ENCODE measurements around the gene CYP3A5. TPM values are rescaled to one million over a fixed set of nuclear protein-coding genes. Genes with fewer than 3 reads are reported as not detected.
A peak's percentile ranks its signal among the peaks of the same experiment; 100 is the strongest.
"Not testable (repeated sequence)": the region's sequence is repeated elsewhere in the genome, so short reads cannot be mapped to it uniquely, and the experiment has no call there.

The CYP3A5 gene
- 100 to 1,000 TPM in 2 of 3 donors, 10 to 100 TPM in 1; 73.8 to 241 (median 179) TPM for total RNA-seq
- long read RNA-seq, donor 1, transcript CYP3A5-201 (13 exons, 1,720 nt) = major isoform, 17 of 46 reads
- long read RNA-seq, donor 1, partial matches to known transcripts = 4 of 46 reads
- long read RNA-seq, donor 1, other reads (novel, unspliced or antisense) = 20 of 46 reads
- long read RNA-seq, donor 2, transcript CYP3A5-203 (5 exons, 1,105 nt) = minor isoform, 5 of 212 reads
- long read RNA-seq, donor 2, transcript CYP3A5-201 (13 exons, 1,720 nt) = major isoform, 181 of 212 reads
- long read RNA-seq, donor 2, partial matches to known transcripts = 9 of 212 reads
- long read RNA-seq, donor 2, other reads (novel, unspliced or antisense) = 16 of 212 reads

- no peak for TF ChIP-seq CTCF (IDR thresholded peaks at IDR 0.05)
- peak; percentile 89 for ATAC-seq
- intact Hi-C loops (cut with DNase I, micrococcal nuclease) = no loop called here
Observed at GRCh38 chr7:99679400-99680191, at the start of gene CYP3A5. TSS of gene CYP3A5 (minus strand) at chr7:99679996. CDS start at chr7:99679896, 100 bp downstream.

GRCh38 chr7:99728615-99729014 lies 48.8 kb upstream of the CYP3A5 start:
- no peaks in the 10 kb centered on the region for H3K36me3 ChIP-seq (ENCODE audit: low read depth)
- ATAC-seq (no peak), DNase-seq (no peak)
- intact Hi-C loops (cut with DNase I, micrococcal nuclease) = no loop called here
- no peaks in the 10 kb centered on the region for H3K4me1 ChIP-seq (ENCODE audit: low read depth)
- no peak for TF ChIP-seq CTCF (IDR thresholded peaks at IDR 0.05)
- no peaks in the 10 kb centered on the region for H3K9me3 ChIP-seq
- no peak overlapping the region for H3K4me3 ChIP-seq

More at GRCh38 chr7:99679400-99680191, at the start of gene CYP3A5:
- Histone ChIP-seq H3K4me1 (ENCODE audit: low read depth) (peaks cover 2% of the 10 kb centered on the region), H3K36me3 (ENCODE audit: low read depth) (no peaks in the 10 kb centered on the region), H3K4me3 (peak within 1 kb of the TSS; percentile 11), H3K9me3 (no peaks in the 10 kb centered on the region)
- DNase-seq = peak; percentile 69 to 86 (median 84)

- H3K4me1 ChIP-seq (ENCODE audit: low read depth); H3K9me3 ChIP-seq; DNase-seq; H3K36me3 ChIP-seq (ENCODE audit: low read depth); intact Hi-C loops (cut with DNase I, micrococcal nuclease); ATAC-seq; H3K4me3 ChIP-seq: not testable (repeated sequence)
Observed at GRCh38 chr7:99723201-99723600, 43.4 kb upstream of the CYP3A5 start.

GRCh38 chr7:99720800-99721595 lies 41.2 kb upstream of the CYP3A5 start:
- H3K4me1 ChIP-seq (ENCODE audit: low read depth) = peaks cover 6% of the 10 kb centered on the region
- H3K9me3 ChIP-seq = no peaks in the 10 kb centered on the region
- intact Hi-C loops (cut with DNase I, micrococcal nuclease) = no loop called here
- H3K36me3 ChIP-seq (ENCODE audit: low read depth) = no peaks in the 10 kb centered on the region
- no peak overlapping the region for H3K4me3 ChIP-seq
- ATAC-seq = peak; percentile 26
- TF ChIP-seq CTCF (IDR thresholded peaks at IDR 0.05) = no peak
- DNase-seq = no peak

GRCh38 chr7:99719996-99720769 lies 40.4 kb upstream of the CYP3A5 start:
- TF ChIP-seq CTCF (IDR thresholded peaks at IDR 0.05) = no peak

More at GRCh38 chr7:99719996-99720769, 40.4 kb upstream of the CYP3A5 start:
- intact Hi-C loops (cut with DNase I, micrococcal nuclease) = no loop called here
- Histone ChIP-seq H3K36me3 (ENCODE audit: low read depth) (no peaks in the 10 kb centered on the region), H3K4me3 (no peak overlapping the region), H3K4me1 (ENCODE audit: low read depth) (peaks cover 6% of the 10 kb centered on the region), H3K9me3 (no peaks in the 10 kb centered on the region)
- DNase-seq = peak in 1 of 3 donors; percentile 76
- peak; percentile 98 for ATAC-seq
